ENCODE results near the gene POLD4.

Gene POLD4

DNA sequence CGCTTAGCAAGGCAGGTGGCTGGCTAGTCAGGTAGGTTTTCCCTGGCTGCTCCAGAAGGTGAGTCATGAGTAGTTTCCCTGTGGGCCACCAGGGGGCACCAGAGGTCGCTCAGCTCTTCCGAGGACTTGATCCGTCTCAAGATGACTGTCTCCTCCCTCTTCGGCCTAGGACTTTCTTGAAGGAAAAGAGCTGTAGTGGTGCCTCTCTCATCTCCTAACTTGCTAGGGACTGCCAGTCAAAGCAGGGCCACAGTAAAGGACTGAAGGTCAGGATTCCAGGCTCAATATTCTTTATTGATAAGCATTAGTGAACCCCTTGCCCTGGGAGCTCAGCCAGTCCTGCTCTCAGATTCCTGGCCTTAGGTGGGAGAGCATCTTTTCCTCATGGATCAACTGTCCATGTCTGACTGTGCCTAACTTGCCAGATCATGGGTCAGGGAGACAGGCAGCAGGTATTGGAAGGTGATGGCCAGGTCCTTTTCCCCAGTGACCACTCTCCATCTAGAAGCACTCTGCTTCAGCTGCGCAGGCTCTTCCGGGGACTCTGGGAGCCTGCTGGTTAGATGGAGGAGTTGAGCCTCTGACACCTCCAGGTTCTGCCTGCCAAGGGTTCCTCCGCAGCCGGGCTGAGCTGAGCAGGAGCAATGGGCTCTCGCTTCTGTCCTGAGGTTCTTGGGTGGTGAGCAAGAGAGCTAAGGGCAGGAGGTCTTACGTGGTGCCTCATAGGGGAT lies 1.9 kb downstream of the POLD4 start:
- peak; percentile 60 for DNase-seq
- Histone ChIP-seq H3K27me3 (ENCODE audit: insufficient read depth, low read depth, severe bottlenecking) (no peaks in the 10 kb centered on the region), H3K27ac (no peak overlapping the region), H3K4me3 (ENCODE audit: low read depth, low read length) (no peak overlapping the region), H3K9me3 (ENCODE audit: severe bottlenecking) (no peaks in the 10 kb centered on the region), H3K36me3 (no peaks in the 10 kb centered on the region)
- TF ChIP-seq, protein P1, sequence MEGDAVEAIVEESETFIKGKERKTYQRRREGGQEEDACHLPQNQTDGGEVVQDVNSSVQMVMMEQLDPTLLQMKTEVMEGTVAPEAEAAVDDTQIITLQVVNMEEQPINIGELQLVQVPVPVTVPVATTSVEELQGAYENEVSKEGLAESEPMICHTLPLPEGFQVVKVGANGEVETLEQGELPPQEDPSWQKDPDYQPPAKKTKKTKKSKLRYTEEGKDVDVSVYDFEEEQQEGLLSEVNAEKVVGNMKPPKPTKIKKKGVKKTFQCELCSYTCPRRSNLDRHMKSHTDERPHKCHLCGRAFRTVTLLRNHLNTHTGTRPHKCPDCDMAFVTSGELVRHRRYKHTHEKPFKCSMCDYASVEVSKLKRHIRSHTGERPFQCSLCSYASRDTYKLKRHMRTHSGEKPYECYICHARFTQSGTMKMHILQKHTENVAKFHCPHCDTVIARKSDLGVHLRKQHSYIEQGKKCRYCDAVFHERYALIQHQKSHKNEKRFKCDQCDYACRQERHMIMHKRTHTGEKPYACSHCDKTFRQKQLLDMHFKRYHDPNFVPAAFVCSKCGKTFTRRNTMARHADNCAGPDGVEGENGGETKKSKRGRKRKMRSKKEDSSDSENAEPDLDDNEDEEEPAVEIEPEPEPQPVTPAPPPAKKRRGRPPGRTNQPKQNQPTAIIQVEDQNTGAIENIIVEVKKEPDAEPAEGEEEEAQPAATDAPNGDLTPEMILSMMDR (IDR thresholded peaks at IDR 0.05; ENCODE audit: low read depth, low read length) = peak; percentile 93

DNA sequence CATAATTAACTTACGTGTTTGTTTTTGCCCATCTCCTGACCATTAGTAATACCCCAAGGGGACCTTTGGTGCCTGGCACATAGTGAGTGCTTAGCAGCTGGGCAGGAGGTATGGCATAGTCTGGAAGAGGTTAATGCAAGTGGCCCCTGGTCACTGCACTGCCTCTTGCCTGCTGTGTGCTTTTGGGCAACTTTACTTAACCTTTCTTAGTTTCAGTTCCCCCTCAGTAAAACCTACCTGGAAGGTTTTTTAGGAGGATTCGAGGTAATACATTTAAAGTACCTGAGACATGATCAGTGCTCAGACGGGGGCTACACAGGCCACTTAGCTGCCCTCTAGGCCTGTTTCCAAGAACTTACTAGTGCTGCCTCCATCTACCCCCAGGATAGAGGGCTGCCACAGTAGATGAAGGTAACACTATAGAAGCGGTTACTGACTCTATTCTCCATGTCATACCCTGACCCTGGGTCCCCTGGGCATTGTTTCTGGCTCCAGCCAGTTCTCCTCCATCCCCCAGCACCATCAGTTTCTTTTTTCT lies 3.3 kb downstream of the POLD4 start:
- H3K4me3 ChIP-seq (ENCODE audit: low read depth, low read length) = no peak overlapping the region
- TF ChIP-seq, protein P1 (IDR thresholded peaks at IDR 0.05; ENCODE audit: low read depth, low read length) = no peak
- no peaks in the 10 kb centered on the region for H3K9me3 ChIP-seq (ENCODE audit: severe bottlenecking)
- no peaks in the 10 kb centered on the region for H3K27me3 ChIP-seq (ENCODE audit: insufficient read depth, low read depth, severe bottlenecking)
- no peak for DNase-seq
- H3K36me3 ChIP-seq = no peaks in the 10 kb centered on the region
- H3K27ac ChIP-seq = no peak overlapping the region

DNA sequence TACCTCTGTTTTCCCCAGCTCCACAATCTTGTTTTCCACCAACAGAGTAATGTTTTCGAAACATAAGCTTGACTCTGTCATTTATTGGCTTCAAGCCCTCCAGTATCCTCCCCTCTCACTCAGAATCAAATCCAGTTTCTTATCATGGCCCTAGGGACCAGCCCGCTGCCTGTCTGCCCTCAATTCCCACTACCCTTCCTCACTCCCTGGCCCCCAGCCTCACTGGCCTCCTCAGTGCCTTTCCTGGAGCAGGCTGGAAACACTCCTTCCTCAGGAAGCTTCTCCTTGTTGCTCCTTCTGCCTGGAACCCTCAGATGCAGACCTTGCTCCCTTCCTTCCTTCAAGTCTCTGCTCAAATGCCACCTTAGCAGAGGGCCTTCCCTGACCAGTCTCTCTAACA lies 3.9 kb downstream of the POLD4 start:
- no peaks in the 10 kb centered on the region for H3K9me3 ChIP-seq (ENCODE audit: severe bottlenecking)
- TF ChIP-seq, protein P1 (IDR thresholded peaks at IDR 0.05; ENCODE audit: low read depth, low read length) = no peak
- no peaks in the 10 kb centered on the region for H3K36me3 ChIP-seq
- H3K27me3 ChIP-seq (ENCODE audit: insufficient read depth, low read depth, severe bottlenecking) = no peaks in the 10 kb centered on the region
- no peak overlapping the region for H3K27ac ChIP-seq
- no peak overlapping the region for H3K4me3 ChIP-seq (ENCODE audit: low read depth, low read length)
- DNase-seq = no peak

DNA sequence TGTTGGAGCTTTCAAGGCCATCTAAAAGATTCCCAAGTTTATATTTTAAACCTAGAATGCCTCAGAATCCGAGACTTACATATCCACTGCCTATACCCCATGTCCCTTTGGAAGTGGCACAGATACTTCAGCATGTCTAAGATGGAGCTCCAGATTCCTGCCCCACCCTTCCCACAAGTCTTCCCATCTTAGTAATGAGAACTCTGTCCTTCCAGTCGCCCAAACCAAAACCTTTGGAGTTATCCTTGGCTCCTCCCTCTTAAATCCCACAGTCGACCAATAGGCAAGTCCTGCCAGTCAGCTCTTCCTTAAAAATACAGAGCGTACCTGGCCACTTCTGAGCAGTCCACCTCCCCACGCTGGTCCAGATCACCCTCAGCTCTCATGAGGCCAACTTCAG lies 4.3 kb downstream of the POLD4 start:
- no peak for DNase-seq
- no peaks in the 10 kb centered on the region for H3K27me3 ChIP-seq (ENCODE audit: insufficient read depth, low read depth, severe bottlenecking)
- TF ChIP-seq, protein P1 (IDR thresholded peaks at IDR 0.05; ENCODE audit: low read depth, low read length) = no peak
- no peak overlapping the region for H3K4me3 ChIP-seq (ENCODE audit: low read depth, low read length)
- no peaks in the 10 kb centered on the region for H3K36me3 ChIP-seq
- no peaks in the 10 kb centered on the region for H3K9me3 ChIP-seq (ENCODE audit: severe bottlenecking)
- no peak overlapping the region for H3K27ac ChIP-seq

DNA sequence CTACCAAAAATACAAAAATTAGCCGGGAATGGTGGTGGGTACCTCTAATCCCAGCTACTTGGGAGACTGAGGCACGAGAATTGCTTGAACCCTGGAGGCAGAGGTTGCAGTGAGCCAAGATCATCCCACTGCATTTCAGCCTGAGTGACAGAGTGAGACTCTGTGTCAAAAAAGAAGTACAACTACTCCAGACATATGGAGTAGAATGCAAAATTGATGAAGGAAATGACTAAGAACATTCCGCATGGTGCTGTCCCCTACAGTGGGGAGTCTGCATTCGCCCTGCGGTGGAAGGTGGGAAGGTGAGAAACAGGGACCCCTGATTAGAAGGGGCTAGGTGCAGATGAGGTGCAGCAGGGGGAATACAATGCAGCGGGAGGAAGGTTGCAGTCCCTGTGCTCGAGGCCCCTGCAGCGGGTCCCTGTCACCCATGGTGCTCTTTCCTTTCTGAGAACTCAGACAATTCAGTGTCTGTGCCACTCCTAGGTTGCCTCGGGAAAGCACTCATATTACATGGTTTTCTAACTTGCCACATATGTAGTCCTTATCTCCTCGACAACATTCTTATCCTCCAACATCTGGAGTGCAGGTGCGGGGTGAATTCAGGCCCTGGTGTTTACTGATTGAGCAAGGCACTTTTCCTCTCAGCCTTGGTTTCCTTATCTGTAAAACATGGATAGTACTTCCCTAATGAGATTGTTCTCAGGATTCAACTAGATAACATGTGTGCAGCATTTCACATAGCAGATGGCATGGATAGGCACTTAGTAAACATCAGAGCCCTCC lies 5.2 kb downstream of the POLD4 start:
- Histone ChIP-seq H3K27ac (no peak overlapping the region), H3K4me3 (ENCODE audit: low read depth, low read length) (no peak overlapping the region), H3K27me3 (ENCODE audit: insufficient read depth, low read depth, severe bottlenecking) (no peaks in the 10 kb centered on the region), H3K9me3 (ENCODE audit: severe bottlenecking) (no peaks in the 10 kb centered on the region), H3K36me3 (no peaks in the 10 kb centered on the region)
- no peak for DNase-seq
- TF ChIP-seq, protein P1 (IDR thresholded peaks at IDR 0.05; ENCODE audit: low read depth, low read length) = no peak

Data from WERI-Rb-1 (cell line).